HepG2 (cell line): Measurements from ENCODE around the gene GPR4. TPM values are rescaled to one million over a fixed set of nuclear protein-coding genes. Genes with fewer than 3 reads are reported as not detected.

Experiments used
- ATAC-seq: fragments of 200-7000 bp; cut with Tn5 transposase; 3 replicates; pipeline ENCODE4 v1.9.1; 2020; ENCODE audit warnings: mild to moderate bottlenecking, moderate library complexity
- BruUV-seq: library from RNA; stranded (reverse); fragments of 400-500 nt; replicated peaks from 2 replicates; lab custom pipeline; 2021; lab: Mats Ljungman, UMichigan
- CTCF ChIA-PET: fragments of 300-600 bp; formaldehyde crosslinking; extraction: SDS; loops from one replicate; lab custom pipeline; 2021; ENCODE audit warnings: low total read pairs, inconsistent platforms, low intra/inter-chr PET ratio; lab: Yijun Ruan, JAX
- POLR2A ChIA-PET: fragments of 350-600 bp; sonication (Branson Sonifier 250); formaldehyde crosslinking; loops from one replicate; lab custom pipeline; 2020; ENCODE audit warnings: antibody characterized with exemption, inconsistent platforms; lab: Yijun Ruan, JAX
- DNase-seq: peaks from one replicate; pipeline ENCODE4 v3.0.0-alpha.2; 2015; ENCODE audit warnings: low spot score
- FAIRE-seq: peaks from 3 replicates; lab custom pipeline; 2011; peaks lifted over from hg19 to GRCh38; lab: Jason Lieb, UNC
- H2AFZ ChIP-seq: one replicate; pipeline ENCODE4 v1.6.1; 2011; ENCODE audit warnings: low read length, inconsistent platforms
- H3K27ac ChIP-seq: fragments of 300-600 bp; 3 replicates; pipeline ENCODE4 v1.8.0; 2011; ENCODE audit warnings: mixed run types, mild to moderate bottlenecking, mixed read lengths, low read length, inconsistent platforms; ENCODE audit not compliant: insufficient read depth; ENCODE audit errors: extremely low read length
- H3K27me3 ChIP-seq, 2 experiments: fragments of 200-600 bp in 1 of 2; 2 replicates in 1 of 2; 3 replicates in 1 of 2; pipeline versions ENCODE4 v1.6.0 to v1.8.0; 2011; ENCODE audit warnings: low read length in 2 of 2, mild to moderate bottlenecking in 2 of 2, moderate library complexity in 2 of 2, inconsistent platforms in 1 of 2; ENCODE audit not compliant: insufficient read depth in 2 of 2, control insufficient read depth in 1 of 2
- H3K36me3 ChIP-seq, 2 experiments: fragments of 200-600 bp in 1 of 2; replicated peaks in 1 of 2; 2 replicates in 1 of 2; 3 replicates in 1 of 2; pipeline versions ENCODE4 v1.5.1 to v1.8.0; 2011; ENCODE audit warnings: low read length in 2 of 2, inconsistent platforms in 1 of 2; ENCODE audit not compliant: insufficient read depth in 2 of 2, control insufficient read depth in 1 of 2
- H3K4me1 ChIP-seq: 2 replicates; pipeline ENCODE4 v1.5.1; 2012; ENCODE audit warnings: low read length, inconsistent platforms; ENCODE audit not compliant: insufficient read depth
- H3K4me2 ChIP-seq: 2 replicates; pipeline ENCODE4 v1.6.0; 2011; ENCODE audit warnings: low read depth, low read length, inconsistent platforms
- H3K4me3 ChIP-seq, 3 experiments: fragments of 200-600 bp in 1 of 3; sonication (generic), shearing (Covaris generic) in 1 of 3; replicated peaks in 1 of 3; 2 replicates each; pipeline ENCODE4 v1.5.1; 2011 to 2016; ENCODE audit warnings: low read length in 3 of 3, inconsistent platforms in 2 of 3, low read depth in 2 of 3, mild to moderate bottlenecking in 2 of 3, control low read depth in 1 of 3, mixed read lengths in 1 of 3; ENCODE audit not compliant: insufficient read depth in 1 of 3
- H3K79me2 ChIP-seq: one replicate; pipeline ENCODE4 v1.6.1; 2011; ENCODE audit warnings: low read length, inconsistent platforms; ENCODE audit not compliant: insufficient read depth
- H3K9ac ChIP-seq: 2 replicates; pipeline ENCODE4 v1.6.0; 2011; ENCODE audit warnings: mild to moderate bottlenecking, low read depth, low read length, inconsistent platforms; ENCODE audit not compliant: insufficient read depth
- H3K9me3 ChIP-seq: 2 replicates; pipeline ENCODE4 v1.5.1; 2012; ENCODE audit warnings: mild to moderate bottlenecking, low read length
- H4K20me1 ChIP-seq: 2 replicates; pipeline ENCODE4 v1.6.0; 2011; ENCODE audit warnings: inconsistent platforms, mild to moderate bottlenecking, low read length, moderate library complexity; ENCODE audit not compliant: insufficient read depth
- AGO2 ChIP-seq: fragments of 200-400 bp; formaldehyde crosslinking; optimal IDR thresholded peaks from 2 replicates; pipeline ENCODE3; 2017; ENCODE audit warnings: mild to moderate bottlenecking, low read depth, low read length, moderate library complexity
- ATF7 ChIP-seq, 2 experiments: fragments of 450-650 bp in 1 of 2; sonication (generic) in 1 of 2; formaldehyde crosslinking in 1 of 2; IDR thresholded peaks; 2 replicates each; pipeline versions ENCODE4 v1.4.0 to v1.6.1; 2016 to 2020; ENCODE audit warnings: antibody characterized with exemption in 1 of 2, mild to moderate bottlenecking in 1 of 2, missing genetic modification reagents in 1 of 2
- ATF7-NPFF ChIP-seq: sonication (generic); formaldehyde crosslinking; IDR thresholded peaks from 2 replicates; pipeline ENCODE4 v1.8.1; 2023; ENCODE audit warnings: mild to moderate bottlenecking, low read depth, missing genetic modification reagents, moderate library complexity
- CREB1 ChIP-seq, 2 experiments: fragments of 450-650 bp in 1 of 2; IDR thresholded peaks; 2 replicates each; pipeline ENCODE4 v1.6.1; 2016 to 2017; ENCODE audit warnings: control low read depth in 1 of 2, mild to moderate bottlenecking in 1 of 2, missing compliant biosample characterization in 1 of 2, missing genetic modification characterization in 1 of 2
- FOSL2 ChIP-seq: sonication (generic); formaldehyde crosslinking; IDR thresholded peaks from 2 replicates; pipeline ENCODE4 v1.4.0; 2020; ENCODE audit warnings: missing genetic modification reagents
- NCOA1 ChIP-seq: sonication (generic); formaldehyde crosslinking; IDR thresholded peaks from 2 replicates; pipeline ENCODE4 v1.9.0; 2021; ENCODE audit warnings: missing genetic modification reagents
- PAX8 ChIP-seq: sonication (generic); formaldehyde crosslinking; IDR thresholded peaks from 2 replicates; pipeline ENCODE4 v1.8.0; 2022; ENCODE audit warnings: mild to moderate bottlenecking, missing genetic modification reagents, borderline replicate concordance
- RARA ChIP-seq: IDR thresholded peaks from 2 replicates; pipeline ENCODE4 v1.6.1; 2016; ENCODE audit warnings: missing genetic modification reagents, missing compliant biosample characterization
- REPIN1 ChIP-seq: sonication (generic); formaldehyde crosslinking; IDR thresholded peaks from 2 replicates; pipeline ENCODE4 v1.8.0; 2022; ENCODE audit warnings: missing genetic modification reagents, low read depth, mild to moderate bottlenecking, borderline replicate concordance
- RFXANK ChIP-seq: IDR thresholded peaks from 2 replicates; pipeline ENCODE4 v1.6.1; 2016
- RXRA ChIP-seq: sonication (generic); formaldehyde crosslinking; IDR thresholded peaks from 2 replicates; pipeline ENCODE4 v1.5.1; 2020; ENCODE audit warnings: missing genetic modification reagents
- SNRNP70 ChIP-seq: fragments of 200-400 bp; formaldehyde crosslinking; IDR thresholded peaks from 2 replicates; pipeline ENCODE4 v1.6.1; 2017; ENCODE audit warnings: mild to moderate bottlenecking, low read depth, low read length, moderate library complexity
- SP1 ChIP-seq, 2 experiments: fragments of 450-650 bp in 1 of 2; sonication (generic) in 1 of 2; formaldehyde crosslinking in 1 of 2; IDR thresholded peaks; 2 replicates each; pipeline versions ENCODE4 v1.4.0 to v1.6.1; 2016 to 2020; ENCODE audit warnings: missing genetic modification reagents in 1 of 2
- ZFP36 ChIP-seq: fragments of 150-350 bp; IDR thresholded peaks from 2 replicates; pipeline ENCODE4 v1.6.1; 2018; ENCODE audit warnings: borderline replicate concordance, low read length, low read depth; ENCODE audit not compliant: partially characterized antibody
- ZFP62 ChIP-seq: sonication (generic); formaldehyde crosslinking; IDR thresholded peaks from 2 replicates; pipeline ENCODE4 v1.4.0; 2020; ENCODE audit warnings: missing genetic modification reagents
- ZNF547 ChIP-seq: sonication (generic); formaldehyde crosslinking; IDR thresholded peaks from 2 replicates; pipeline ENCODE4 v1.5.1; 2020; ENCODE audit warnings: mild to moderate bottlenecking, missing genetic modification reagents
- ZNF549 ChIP-seq: sonication (generic); formaldehyde crosslinking; IDR thresholded peaks from 2 replicates; pipeline ENCODE4 v1.5.0; 2020; ENCODE audit warnings: missing genetic modification reagents
- ZNF557 ChIP-seq: sonication (generic); formaldehyde crosslinking; IDR thresholded peaks from 2 replicates; pipeline ENCODE4 v1.4.0; 2020; ENCODE audit warnings: missing genetic modification reagents
- ZNF747 ChIP-seq: sonication (generic); formaldehyde crosslinking; IDR thresholded peaks from 2 replicates; pipeline ENCODE4 v1.8.1; 2023; ENCODE audit warnings: missing genetic modification reagents, mild to moderate bottlenecking, borderline replicate concordance
- WGBS: methylation state at CpG from one replicate; pipeline ENCODE4 v1.1.6; 2017; ENCODE audit warnings: low lambda C conversion rate; 5-methylcytosine and 5-hydroxymethylcytosine counted together
- in situ Hi-C: cut with HindIII; loops from 2 replicates; pipeline ENCODE4 v1.10.0; 2017; ENCODE audit warnings: low pct_unique_long_range_greater_than_20kb; ENCODE audit not compliant: extremely low pct_ligation_motif_present
- intact Hi-C: fragments of 100-400 bp; cut with micrococcal nuclease; formaldehyde crosslinking; loops from one replicate; pipeline ENCODE4 v1.10.0; 2022; ENCODE audit not compliant: unreplicated experiment
- polyA plus RNA-seq, 8 experiments: library from polyadenylated mRNA; depleted of rRNA in 3 of 8; stranded (reverse) in 7 of 8; unstranded in 1 of 8; fragments of >200 nt; fragmentation: Illumina TruSeq in 4 of 8; extraction: Trizol in 4 of 8; gene quantifications; 2 replicates each; pipeline versions ENCODE4 v1.2.1 to v1.2.3, GENCODE V29; 2011 to 2016; ENCODE audit warnings: low read depth in 4 of 8, missing spikeins in 1 of 8, mixed read lengths in 1 of 8; ENCODE audit not compliant: insufficient read depth in 1 of 8
- total RNA-seq, 5 experiments: library from RNA; depleted of rRNA; stranded (reverse); fragments of >200 nt; fragmentation: Illumina TruSeq; extraction: Trizol; gene quantifications; 2 replicates each; pipeline ENCODE4 v1.2.3, GENCODE V29; 2016; ENCODE audit warnings: low read depth in 1 of 5
- TF ChIP-seq, protein P1 (sequence below): IDR thresholded peaks from 2 replicates; pipeline ENCODE4 v1.6.1; 2016; ENCODE audit warnings: missing genetic modification reagents, missing compliant biosample characterization

GPR4 gene
- total and polyA plus RNA-seq, 2 of the 13 experiments (the other 11 are each of a cell fraction or from before 2014, with no cell fraction given) = 0.15 TPM; not detected in 1

DNA sequence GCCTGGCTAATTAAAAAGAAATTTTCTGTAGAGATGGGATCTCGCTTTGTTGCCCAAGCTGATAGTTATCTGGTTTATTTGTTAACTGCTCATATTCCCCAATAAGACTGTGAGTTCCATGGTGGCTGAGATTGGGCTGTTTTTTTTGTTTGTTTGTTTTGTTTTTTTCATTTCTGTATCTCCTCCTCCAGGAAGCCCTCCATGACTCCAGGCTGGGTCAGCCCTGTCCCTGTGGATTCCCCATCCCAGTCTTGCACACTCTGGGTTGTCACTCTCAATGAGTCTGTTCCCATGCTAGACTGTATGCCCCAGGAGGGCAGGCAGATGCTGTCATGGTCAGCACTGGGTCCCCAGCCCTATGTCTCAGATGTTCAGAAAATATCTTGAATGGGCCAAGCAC is 34.3 kb upstream of the GPR4 start:
- Histone ChIP-seq H3K9me3 (no peaks in the 10 kb centered on the region), H3K4me2 (no peak overlapping the region), H3K36me3 (no peaks in the 10 kb centered on the region), H3K27me3 (no peaks in the 10 kb centered on the region; a peak in 1 of 5 replicates), H3K4me3 (no peak overlapping the region), H2AFZ (no peak overlapping the region), H3K27ac (no peak overlapping the region), H3K4me1 (peaks cover 33% of the 10 kb centered on the region), H3K9ac (no peak overlapping the region), H3K79me2 (no peaks in the 10 kb centered on the region), H4K20me1 (no peaks in the 10 kb centered on the region)
- ATAC-seq (no peak), DNase-seq (no peak), FAIRE-seq (no peak)
- 100% methylated on average over 1 of the region's 1 CpG for WGBS
- intact Hi-C loops (no loop called here), in situ Hi-C loops (no loop called here)
- ChIA-PET CTCF (no interaction called here), POLR2A (no interaction called here)
- TF ChIP-seq ZFP36 = peak; percentile 72
- no peak for TF ChIP-seq PAX8 (CRISPR knock-in tag)
- no peak for TF ChIP-seq ZNF747 (CRISPR knock-in tag)
- no peak for TF ChIP-seq ZNF549 (CRISPR knock-in tag)
- TF ChIP-seq ZFP62 (CRISPR knock-in tag) = no peak
- BruUV-seq = no TSS peak

DNA sequence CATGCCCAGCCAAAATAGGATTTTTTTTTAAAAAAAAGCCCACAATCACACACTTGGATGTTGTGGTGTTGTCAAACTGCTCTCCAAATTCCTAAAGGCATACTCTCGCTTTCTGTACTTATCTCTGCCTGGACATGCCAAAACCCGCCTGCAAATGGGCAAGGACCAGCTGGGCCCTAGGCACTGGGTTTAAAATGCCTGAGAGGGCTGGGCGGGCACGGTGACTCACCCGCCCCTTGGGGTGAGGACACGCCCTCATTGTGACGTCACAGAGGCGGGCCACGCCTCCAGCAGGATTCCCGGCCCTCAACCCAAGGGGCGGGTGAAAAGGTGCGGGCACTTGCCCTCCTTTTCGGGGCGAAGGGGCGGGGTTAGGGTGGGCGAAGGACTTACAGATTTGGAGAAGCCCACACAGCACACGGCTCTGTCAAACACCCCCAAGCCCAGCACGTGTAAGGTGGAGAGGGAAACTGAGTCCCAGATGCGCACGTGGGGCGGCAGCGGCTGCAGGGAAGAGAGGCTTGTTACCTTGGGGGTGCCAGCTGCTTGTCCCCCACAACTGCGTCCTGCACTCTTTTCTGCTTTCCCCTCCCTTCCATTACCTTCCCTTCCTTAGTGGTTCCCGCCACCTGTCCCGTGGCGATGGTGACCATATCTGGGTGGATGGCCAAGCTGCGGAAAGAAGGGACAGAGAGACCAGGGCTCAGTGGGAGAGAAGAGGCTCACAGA is 30.6 kb upstream of the GPR4 start:
- Histone ChIP-seq H3K9me3 (no peaks in the 10 kb centered on the region), H3K79me2 (no peaks in the 10 kb centered on the region), H3K36me3 (peaks cover 2 to 4% of the 10 kb centered on the region in 2 experiments; a peak in 2 of 5 replicates), H3K9ac (no peak overlapping the region), H4K20me1 (no peaks in the 10 kb centered on the region), H3K4me1 (no peaks in the 10 kb centered on the region), H2AFZ (no peak overlapping the region), H3K27ac (no peak overlapping the region), H3K4me3 (no peak overlapping the region), H3K4me2 (no peak overlapping the region), H3K27me3 (no peaks in the 10 kb centered on the region)
- in situ Hi-C loops (no loop called here), intact Hi-C loops (no loop called here)
- FAIRE-seq (no peak), ATAC-seq (no peak; the same call in 2 of the 3 replicates), DNase-seq (no peak)
- BruUV-seq = no TSS peak
- 73% methylated on average over 27 of the region's 27 CpGs for WGBS
- ChIA-PET POLR2A (interaction anchor here (1.2 kb wide), 1 partner anchor 9 kb away, joined by 3 read pairs; no protein-coding TSS in a partner anchor), CTCF (no interaction called here)
- TF ChIP-seq AGO2 (peak; percentile 19), RARA (CRISPR knock-in tag) (no peak), SP1 (IDR thresholded peaks at IDR 0.05) (no peak), SP1 (CRISPR knock-in tag; IDR thresholded peaks at IDR 0.05) (peak; percentile 66; the same call in 1 of the 2 replicates), RFXANK (CRISPR knock-in tag) (no peak), ATF7 (IDR thresholded peaks at IDR 0.05) (peak; percentile 51; the same call in 1 of the 2 replicates), ATF7 (CRISPR knock-in tag; IDR thresholded peaks at IDR 0.05) (no peak), ZNF547 (CRISPR knock-in tag) (no peak), ZNF557 (CRISPR knock-in tag) (no peak), CREB1 (IDR thresholded peaks at IDR 0.05) (peak; percentile 98), CREB1 (CRISPR knock-in tag; IDR thresholded peaks at IDR 0.05) (peak; percentile 47; the same call in 1 of the 2 replicates), NCOA1 (CRISPR knock-in tag) (no peak), ATF7-NPFF (CRISPR knock-in tag) (no peak), SNRNP70 (no peak), RXRA (CRISPR knock-in tag) (no peak), REPIN1 (CRISPR knock-in tag) (no peak), FOSL2 (CRISPR knock-in tag) (peak; percentile 74)
- TF ChIP-seq, protein P1, sequence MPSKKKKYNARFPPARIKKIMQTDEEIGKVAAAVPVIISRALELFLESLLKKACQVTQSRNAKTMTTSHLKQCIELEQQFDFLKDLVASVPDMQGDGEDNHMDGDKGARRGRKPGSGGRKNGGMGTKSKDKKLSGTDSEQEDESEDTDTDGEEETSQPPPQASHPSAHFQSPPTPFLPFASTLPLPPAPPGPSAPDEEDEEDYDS = no peak
